ENCODE data around the gene RPS21. TPM values are rescaled to one million over a fixed set of nuclear protein-coding genes. Genes with fewer than 3 reads are reported as not detected.
A peak's percentile ranks its signal among the peaks of the same experiment; 100 is the strongest.

RPS21 gene
- total RNA-seq, 1 donor from 2014 or later: 821 TPM

GRCh38 chr20:62374331-62375152, 12.4 kb upstream of the RPS21 start:
- no peak for DNase-seq (ENCODE audit: low spot score in 2 of 2)
- FAIRE-seq: no peak

- no peak for DNase-seq (ENCODE audit: low spot score in 2 of 2)
- FAIRE-seq: no peak
These were observed 10.5 kb upstream of the RPS21 start for GRCh38 chr20:62376112-62377063.

GRCh38 chr20:62377064-62377461, 9.8 kb upstream of the RPS21 start:
- no peak for DNase-seq (ENCODE audit: low spot score in 2 of 2)
- no peak for FAIRE-seq

- no peak for FAIRE-seq
- DNase-seq (ENCODE audit: low spot score in 2 of 2): no peak
These were observed 9.2 kb upstream of the RPS21 start for GRCh38 chr20:62377615-62378178.

GRCh38 chr20:62378215-62378614, 8.7 kb upstream of the RPS21 start:
- FAIRE-seq: no peak
- DNase-seq (ENCODE audit: low spot score in 2 of 2): no peak

GRCh38 chr20:62381202-62381797, 5.6 kb upstream of the RPS21 start:
- FAIRE-seq (no peak), DNase-seq (ENCODE audit: low spot score in 2 of 2) (no peak)

GRCh38 chr20:62381842-62382241, 5.1 kb upstream of the RPS21 start:
- no peak for FAIRE-seq

GRCh38 chr20:62382306-62383198, 4.4 kb upstream of the RPS21 start:
- DNase-seq (ENCODE audit: low spot score in 2 of 2) (peak; percentile 67 to 82), FAIRE-seq (no peak)

More at GRCh38 chr20:62381842-62382241, 5.1 kb upstream of the RPS21 start:
- no peak for DNase-seq (ENCODE audit: low spot score in 2 of 2)

- FAIRE-seq (no peak), DNase-seq (ENCODE audit: low spot score in 2 of 2) (no peak)
These were observed 463 bp downstream of the RPS21 start for GRCh38 chr20:62387219-62387913.

GRCh38 chr20:62387933-62388635, 1.2 kb downstream of the RPS21 start:
- FAIRE-seq (no peak), DNase-seq (ENCODE audit: low spot score in 2 of 2) (no peak)

GRCh38 chr20:62388839-62389600, 2.1 kb downstream of the RPS21 start:
- FAIRE-seq: no peak

GRCh38 chr20:62389601-62390087, 2.7 kb downstream of the RPS21 start:
- FAIRE-seq: no peak
- no peak for DNase-seq (ENCODE audit: low spot score in 2 of 2)

More at GRCh38 chr20:62388839-62389600, 2.1 kb downstream of the RPS21 start:
- no peak for DNase-seq (ENCODE audit: low spot score in 2 of 2)

GRCh38 chr20:62390317-62391164, 3.6 kb downstream of the RPS21 start:
- no peak for FAIRE-seq
- DNase-seq (ENCODE audit: low spot score in 2 of 2): no peak

- FAIRE-seq (no peak), DNase-seq (ENCODE audit: low spot score in 2 of 2) (no peak)
These were observed 4.5 kb downstream of the RPS21 start for GRCh38 chr20:62391165-62392076.

GRCh38 chr20:62392077-62392418, 5.1 kb downstream of the RPS21 start:
- DNase-seq (ENCODE audit: low spot score in 2 of 2) (no peak), FAIRE-seq (no peak)
